Measurements from ENCODE around the gene DIPK1C.

DIPK1C gene

DNA sequence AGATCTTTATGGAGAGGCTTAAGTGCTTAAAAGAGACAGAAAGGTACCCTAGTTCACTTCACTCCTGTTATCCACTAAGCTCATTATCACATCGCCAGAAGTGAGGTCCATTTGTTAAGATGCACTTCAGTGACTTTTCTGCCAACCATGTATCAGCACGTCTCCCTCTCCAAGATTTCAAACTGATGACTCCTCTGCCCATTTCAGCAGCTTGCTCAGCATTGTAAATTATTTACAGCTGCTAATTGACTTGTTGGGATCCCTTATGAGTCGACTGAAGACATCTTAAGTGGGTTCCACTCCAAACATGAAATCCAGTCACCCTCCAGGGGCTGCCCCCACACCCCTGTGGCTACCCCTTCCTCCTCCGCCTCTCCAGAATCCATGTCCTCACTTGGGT, 37.3 kb downstream of the DIPK1C start:
- no peak for FAIRE-seq
- DNase-seq (ENCODE audit: insufficient read length, low spot score), result no peak
- TF ChIP-seq POLR2AphosphoS5 (IDR thresholded peaks at IDR 0.05; ENCODE audit: low read depth, low read length), result no peak
- no peak for TF ChIP-seq POU2F2 (IDR thresholded peaks at IDR 0.05; ENCODE audit: low read depth, low read length)
- TF ChIP-seq TAF1 (IDR thresholded peaks at IDR 0.05; ENCODE audit: low read depth, low read length), result no peak
- no peak for TF ChIP-seq PAX5 (IDR thresholded peaks at IDR 0.05; ENCODE audit: insufficient read depth, low read length, severe bottlenecking)
- TF ChIP-seq POLR2A (IDR thresholded peaks at IDR 0.05; ENCODE audit: low read depth, low read length), result no peak
- no peak for TF ChIP-seq SPI1 (IDR thresholded peaks at IDR 0.05; ENCODE audit: low read depth, low read length)

DNA sequence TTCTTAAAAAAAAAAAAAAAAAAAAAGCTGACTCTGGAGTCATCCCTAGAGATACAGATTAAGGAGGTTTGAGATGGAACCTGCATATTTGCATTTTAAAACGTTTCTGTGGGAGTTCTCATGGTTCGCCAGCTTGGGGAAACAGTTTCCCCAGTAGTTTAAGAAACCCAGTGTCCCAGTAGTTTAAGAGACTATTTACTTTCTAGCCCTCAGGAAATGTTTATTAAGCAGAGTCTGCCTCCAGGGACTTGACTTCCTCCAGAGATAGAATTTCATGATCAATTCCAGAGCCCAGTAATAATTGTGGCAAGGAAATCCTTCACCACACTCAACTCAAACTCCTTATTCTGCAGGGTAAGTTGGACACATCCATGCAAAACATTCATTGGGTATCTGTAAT, 39.1 kb downstream of the DIPK1C start:
- DNase-seq (ENCODE audit: insufficient read length, low spot score), result no peak
- no peak for TF ChIP-seq SPI1 (IDR thresholded peaks at IDR 0.05; ENCODE audit: low read depth, low read length)
- no peak for TF ChIP-seq POU2F2 (IDR thresholded peaks at IDR 0.05; ENCODE audit: low read depth, low read length)
- TF ChIP-seq TAF1 (IDR thresholded peaks at IDR 0.05; ENCODE audit: low read depth, low read length), result no peak
- no peak for TF ChIP-seq PAX5 (IDR thresholded peaks at IDR 0.05; ENCODE audit: insufficient read depth, low read length, severe bottlenecking)
- no peak for TF ChIP-seq POLR2AphosphoS5 (IDR thresholded peaks at IDR 0.05; ENCODE audit: low read depth, low read length)
- TF ChIP-seq POLR2A (IDR thresholded peaks at IDR 0.05; ENCODE audit: low read depth, low read length), result no peak
- FAIRE-seq, result no peak

DNA sequence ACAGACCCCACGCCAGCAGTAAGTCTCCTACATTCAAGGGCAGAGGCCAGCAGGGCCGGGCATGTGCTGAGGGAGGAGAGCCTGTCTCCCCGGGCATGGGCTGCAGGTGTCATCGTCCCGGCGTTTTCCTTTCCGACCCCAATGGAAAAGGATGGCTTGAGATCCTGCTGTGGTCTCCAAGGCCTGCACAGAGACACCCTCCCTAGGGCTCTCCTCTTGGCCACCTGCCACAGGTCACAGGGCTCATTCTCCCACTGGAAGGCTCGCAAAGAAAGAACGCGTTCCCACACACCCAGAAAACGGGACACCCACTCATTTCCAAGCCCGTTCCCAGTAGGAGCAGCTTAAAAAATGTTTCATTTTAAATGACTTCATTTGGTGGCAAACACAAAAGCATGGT, 41.0 kb downstream of the DIPK1C start:
- FAIRE-seq (no peak), DNase-seq (ENCODE audit: insufficient read length, low spot score) (no peak)
- TF ChIP-seq POLR2A (IDR thresholded peaks at IDR 0.05; ENCODE audit: low read depth, low read length) (no peak), TAF1 (IDR thresholded peaks at IDR 0.05; ENCODE audit: low read depth, low read length) (no peak), SPI1 (IDR thresholded peaks at IDR 0.05; ENCODE audit: low read depth, low read length) (no peak), POLR2AphosphoS5 (IDR thresholded peaks at IDR 0.05; ENCODE audit: low read depth, low read length) (no peak), PAX5 (IDR thresholded peaks at IDR 0.05; ENCODE audit: insufficient read depth, low read length, severe bottlenecking) (no peak), POU2F2 (IDR thresholded peaks at IDR 0.05; ENCODE audit: low read depth, low read length) (no peak)

DNA sequence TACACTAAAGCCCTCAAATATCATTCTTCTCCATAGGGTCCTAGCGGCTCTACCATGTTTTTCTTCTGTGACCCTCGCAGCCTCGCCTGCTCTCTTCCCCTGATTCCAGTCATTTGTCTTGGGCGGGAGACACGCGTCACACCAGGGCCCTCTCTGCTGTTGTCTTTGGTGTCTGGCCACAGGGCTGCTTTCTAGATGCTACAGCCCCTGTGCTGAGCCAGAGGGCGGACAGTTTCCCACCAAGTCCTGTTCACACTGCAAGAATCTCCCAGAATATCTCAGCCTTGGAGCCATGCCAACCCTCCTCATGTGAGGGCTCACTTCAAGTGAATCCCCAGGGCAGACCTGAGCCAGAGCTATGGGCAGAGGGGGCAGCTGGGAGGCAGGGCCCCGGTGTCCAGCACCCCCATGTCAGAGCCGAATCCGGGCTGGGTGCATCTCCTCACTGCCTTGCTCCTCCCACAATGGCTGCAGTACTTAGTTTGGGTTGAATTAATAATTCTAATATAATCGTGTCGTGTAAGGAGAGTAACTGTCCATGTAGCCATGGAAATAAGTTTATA, 42.1 kb downstream of the DIPK1C start:
- DNase-seq (ENCODE audit: insufficient read length, low spot score) (no peak), FAIRE-seq (no peak)
- TF ChIP-seq SPI1 (IDR thresholded peaks at IDR 0.05; ENCODE audit: low read depth, low read length) (no peak), POLR2AphosphoS5 (IDR thresholded peaks at IDR 0.05; ENCODE audit: low read depth, low read length) (no peak)

DNA sequence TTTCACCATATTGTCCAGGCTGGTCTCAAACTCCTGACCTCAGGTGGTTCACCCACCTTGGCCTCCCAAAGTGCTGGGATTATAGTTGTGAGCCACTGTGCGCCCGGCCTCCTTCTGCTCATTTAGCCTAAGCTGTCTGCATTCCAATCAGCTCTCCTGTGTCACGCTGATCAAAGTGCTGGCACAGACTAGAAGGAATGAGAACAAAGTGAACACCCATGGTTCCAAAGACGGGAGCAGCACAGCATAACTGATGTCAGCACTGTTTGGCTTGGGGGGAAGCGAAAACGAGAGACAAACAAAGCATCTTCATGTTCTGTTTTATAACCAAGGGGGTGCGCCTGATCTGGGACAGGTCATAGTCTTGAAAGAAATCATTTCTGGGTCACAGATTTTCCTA, 43.3 kb downstream of the DIPK1C start:
- no peak for TF ChIP-seq SPI1 (IDR thresholded peaks at IDR 0.05; ENCODE audit: low read depth, low read length)
- TF ChIP-seq TAF1 (IDR thresholded peaks at IDR 0.05; ENCODE audit: low read depth, low read length), result no peak
- TF ChIP-seq POLR2AphosphoS5 (IDR thresholded peaks at IDR 0.05; ENCODE audit: low read depth, low read length), result no peak
- no peak for TF ChIP-seq POU2F2 (IDR thresholded peaks at IDR 0.05; ENCODE audit: low read depth, low read length)
- no peak for TF ChIP-seq PAX5 (IDR thresholded peaks at IDR 0.05; ENCODE audit: insufficient read depth, low read length, severe bottlenecking)
- no peak for TF ChIP-seq POLR2A (IDR thresholded peaks at IDR 0.05; ENCODE audit: low read depth, low read length)
- FAIRE-seq, result no peak
- DNase-seq (ENCODE audit: insufficient read length, low spot score), result no peak

DNA sequence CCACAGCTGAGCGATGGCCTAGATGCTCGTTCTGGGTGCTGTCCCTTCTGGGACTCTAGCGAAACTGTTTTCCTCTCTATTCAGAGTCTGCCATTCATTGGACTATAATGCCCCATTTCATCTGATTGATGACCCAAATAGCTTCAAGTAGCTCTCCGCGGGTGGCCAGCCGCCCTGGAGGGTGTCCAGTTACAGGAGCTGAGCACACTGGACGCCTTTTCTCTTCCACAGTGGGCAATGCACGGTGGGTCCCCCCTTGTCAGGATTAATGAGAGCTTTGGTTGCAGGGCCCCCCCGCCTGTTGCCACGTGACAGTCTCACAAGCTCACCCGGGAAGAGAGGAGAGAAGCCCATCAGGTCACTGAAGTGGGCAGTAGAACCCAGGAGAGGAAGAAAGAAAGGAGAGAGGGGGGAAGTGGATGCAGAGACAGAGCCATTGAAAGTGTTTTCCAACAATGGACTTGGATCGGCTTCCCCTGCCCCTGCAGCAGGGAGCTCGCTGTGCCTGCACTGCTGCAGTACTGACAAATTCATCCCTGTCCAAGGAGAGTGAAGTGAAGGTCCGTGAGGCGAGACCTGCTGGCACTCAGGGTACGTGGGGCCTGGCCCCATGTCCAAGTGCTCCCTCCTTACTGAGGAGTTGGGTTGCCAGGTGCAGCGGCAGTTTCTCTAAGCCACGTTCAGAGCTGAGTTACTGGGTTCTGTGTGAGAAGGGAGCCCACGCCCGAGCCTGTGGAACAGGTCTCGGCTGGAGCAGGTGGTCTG, 44.8 kb downstream of the DIPK1C start:
- no peak for FAIRE-seq
- TF ChIP-seq TAF1 (IDR thresholded peaks at IDR 0.05; ENCODE audit: low read depth, low read length), result no peak
- no peak for TF ChIP-seq POLR2A (IDR thresholded peaks at IDR 0.05; ENCODE audit: low read depth, low read length)
- no peak for TF ChIP-seq POU2F2 (IDR thresholded peaks at IDR 0.05; ENCODE audit: low read depth, low read length)
- TF ChIP-seq PAX5 (IDR thresholded peaks at IDR 0.05; ENCODE audit: insufficient read depth, low read length, severe bottlenecking), result no peak
- no peak for TF ChIP-seq POLR2AphosphoS5 (IDR thresholded peaks at IDR 0.05; ENCODE audit: low read depth, low read length)
- no peak for TF ChIP-seq SPI1 (IDR thresholded peaks at IDR 0.05; ENCODE audit: low read depth, low read length)
- no peak for DNase-seq (ENCODE audit: insufficient read length, low spot score)

DNA sequence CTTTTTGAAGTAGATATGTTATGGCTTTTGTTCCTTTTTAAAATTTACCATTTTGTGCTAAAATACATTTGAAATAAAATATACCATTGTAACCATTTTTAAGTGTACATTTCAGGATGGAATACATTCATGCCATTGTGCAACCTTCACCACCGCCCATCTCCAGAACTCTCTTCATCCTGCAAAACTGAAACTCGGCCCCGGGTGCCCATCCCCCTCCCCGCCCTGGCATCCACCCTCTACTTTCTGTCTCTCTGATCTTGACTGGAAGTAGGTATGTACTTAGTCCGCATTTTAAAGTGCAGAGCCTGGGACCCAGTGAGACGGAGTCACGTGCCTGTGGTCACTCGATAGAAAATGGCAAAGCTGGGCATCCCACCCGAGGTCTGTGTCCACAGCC, 45.6 kb downstream of the DIPK1C start:
- no peak for FAIRE-seq
- no peak for TF ChIP-seq TAF1 (IDR thresholded peaks at IDR 0.05; ENCODE audit: low read depth, low read length)
- TF ChIP-seq POU2F2 (IDR thresholded peaks at IDR 0.05; ENCODE audit: low read depth, low read length), result no peak
- no peak for TF ChIP-seq POLR2AphosphoS5 (IDR thresholded peaks at IDR 0.05; ENCODE audit: low read depth, low read length)
- TF ChIP-seq POLR2A (IDR thresholded peaks at IDR 0.05; ENCODE audit: low read depth, low read length), result no peak
- no peak for TF ChIP-seq SPI1 (IDR thresholded peaks at IDR 0.05; ENCODE audit: low read depth, low read length)
- no peak for TF ChIP-seq PAX5 (IDR thresholded peaks at IDR 0.05; ENCODE audit: insufficient read depth, low read length, severe bottlenecking)
- no peak for DNase-seq (ENCODE audit: insufficient read length, low spot score)

- no peak for FAIRE-seq
Observed at GRCh38 chr18:74410441-74410992, 46.6 kb downstream of the DIPK1C start.

GRCh38 chr18:74407888-74408287, 49.2 kb downstream of the DIPK1C start:
- TF ChIP-seq POU2F2 (IDR thresholded peaks at IDR 0.05; ENCODE audit: low read depth, low read length), result no peak
- TF ChIP-seq TAF1 (IDR thresholded peaks at IDR 0.05; ENCODE audit: low read depth, low read length), result no peak
- no peak for TF ChIP-seq POLR2A (IDR thresholded peaks at IDR 0.05; ENCODE audit: low read depth, low read length)
- no peak for TF ChIP-seq POLR2AphosphoS5 (IDR thresholded peaks at IDR 0.05; ENCODE audit: low read depth, low read length)
- TF ChIP-seq SPI1 (IDR thresholded peaks at IDR 0.05; ENCODE audit: low read depth, low read length), result no peak
- no peak for TF ChIP-seq PAX5 (IDR thresholded peaks at IDR 0.05; ENCODE audit: insufficient read depth, low read length, severe bottlenecking)
- FAIRE-seq, result no peak
- DNase-seq (ENCODE audit: insufficient read length, low spot score), result no peak

More at GRCh38 chr18:74410441-74410992, 46.6 kb downstream of the DIPK1C start:
- no peak for DNase-seq (ENCODE audit: insufficient read length, low spot score)
- no peak for TF ChIP-seq POLR2AphosphoS5 (IDR thresholded peaks at IDR 0.05; ENCODE audit: low read depth, low read length)
- TF ChIP-seq POLR2A (IDR thresholded peaks at IDR 0.05; ENCODE audit: low read depth, low read length), result no peak
- TF ChIP-seq SPI1 (IDR thresholded peaks at IDR 0.05; ENCODE audit: low read depth, low read length), result no peak
- no peak for TF ChIP-seq PAX5 (IDR thresholded peaks at IDR 0.05; ENCODE audit: insufficient read depth, low read length, severe bottlenecking)

Data from GM12891 (cell line).